HepG2 (cell line): Measurements from ENCODE around the gene LAG3. TPM values are rescaled to one million over a fixed set of nuclear protein-coding genes. Genes with fewer than 3 reads are reported as not detected.

ENCODE experiments used
- CENPX ChIP-seq: sonication (generic); formaldehyde crosslinking; IDR thresholded peaks from 2 replicates; pipeline ENCODE4 v1.9.0; 2021; ENCODE audit warnings: mild to moderate bottlenecking, missing genetic modification reagents, moderate library complexity
- DZIP1 ChIP-seq: sonication (generic); formaldehyde crosslinking; IDR thresholded peaks from 2 replicates; pipeline ENCODE4 v1.5.0; 2020; ENCODE audit warnings: mild to moderate bottlenecking, missing genetic modification reagents
- ERF ChIP-seq: IDR thresholded peaks from 2 replicates; pipeline ENCODE4 v1.6.1; 2018; ENCODE audit warnings: missing biosample characterization, missing genetic modification reagents
- GLMP ChIP-seq: sonication (generic); formaldehyde crosslinking; IDR thresholded peaks from 2 replicates; pipeline ENCODE4 v1.9.0; 2021; ENCODE audit warnings: missing genetic modification reagents, mild to moderate bottlenecking, borderline replicate concordance
- HCFC1 ChIP-seq: fragments of 150-350 bp; IDR thresholded peaks from 2 replicates; pipeline ENCODE4 v1.6.1; 2014; ENCODE audit warnings: low read depth, low read length
- HMG20B ChIP-seq: conservative IDR thresholded peaks from 2 replicates; pipeline ENCODE4 v1.6.1; 2016; ENCODE audit warnings: missing genetic modification reagents, missing compliant biosample characterization
- HNRNPK ChIP-seq: fragments of 200-400 bp; formaldehyde crosslinking; IDR thresholded peaks from 2 replicates; pipeline ENCODE4 v1.6.1; 2018; ENCODE audit warnings: low read length, low read depth, moderate library complexity, mild to moderate bottlenecking; ENCODE audit not compliant: poor library complexity, severe bottlenecking
- KLF15 ChIP-seq: sonication (generic); formaldehyde crosslinking; IDR thresholded peaks from 2 replicates; pipeline ENCODE4 v1.8.1; 2023; ENCODE audit warnings: borderline replicate concordance, mild to moderate bottlenecking, inconsistent platforms, missing genetic modification reagents, mixed read lengths
- MAFF ChIP-seq: IDR thresholded peaks from 2 replicates; pipeline ENCODE4 v1.6.1; 2011; ENCODE audit warnings: low read depth, low read length, improper control_type of control experiment
- MXD1 ChIP-seq: sonication (generic); formaldehyde crosslinking; IDR thresholded peaks from 2 replicates; pipeline ENCODE4 v1.4.0; 2020; ENCODE audit warnings: mild to moderate bottlenecking, missing genetic modification reagents
- NCOR1 ChIP-seq: fragments of 200-600 bp; sonication (generic); IDR thresholded peaks from 2 replicates; pipeline ENCODE4 v1.7.0; 2017; ENCODE audit warnings: antibody characterized with exemption, low read length, borderline replicate concordance
- POLR2AphosphoS2 ChIP-seq: IDR thresholded peaks from 2 replicates; pipeline ENCODE4 v1.6.1; 2011; ENCODE audit warnings: low read depth, low read length, improper control_type of control experiment
- POLR2G ChIP-seq: fragments of 200-400 bp; formaldehyde crosslinking; IDR thresholded peaks from 2 replicates; pipeline ENCODE4 v1.6.1; 2018; ENCODE audit warnings: mild to moderate bottlenecking, low read depth, low read length, moderate library complexity
- REST ChIP-seq, 2 experiments: IDR thresholded peaks; 2 replicates each; pipeline ENCODE4 v1.6.1; 2011 to 2012; ENCODE audit warnings: low read length in 2 of 2, borderline replicate concordance in 1 of 2, low read depth in 1 of 2, mild to moderate bottlenecking in 1 of 2, moderate library complexity in 1 of 2
- ZBTB42 ChIP-seq: sonication (generic); formaldehyde crosslinking; IDR thresholded peaks from 2 replicates; pipeline ENCODE4 v1.5.0; 2020; ENCODE audit warnings: mild to moderate bottlenecking, missing genetic modification reagents
- ZNF160 ChIP-seq: sonication (generic); formaldehyde crosslinking; IDR thresholded peaks from 2 replicates; pipeline ENCODE4 v1.8.0; 2022; ENCODE audit warnings: mild to moderate bottlenecking, inconsistent platforms, missing genetic modification reagents
- ZNF333 ChIP-seq: sonication (generic); formaldehyde crosslinking; IDR thresholded peaks from 2 replicates; pipeline ENCODE4 v1.4.0; 2020; ENCODE audit warnings: mild to moderate bottlenecking, missing genetic modification reagents, borderline replicate concordance
- ZNF383 ChIP-seq: sonication (generic); formaldehyde crosslinking; IDR thresholded peaks from 2 replicates; pipeline ENCODE4 v1.4.0; 2020; ENCODE audit warnings: missing genetic modification reagents, mild to moderate bottlenecking, borderline replicate concordance
- ZNF740 ChIP-seq: sonication (generic); formaldehyde crosslinking; IDR thresholded peaks from 2 replicates; pipeline ENCODE4 v1.4.0; 2020; ENCODE audit warnings: missing genetic modification reagents
- ZSCAN9 ChIP-seq: IDR thresholded peaks from 2 replicates; pipeline ENCODE4 v1.6.1; 2016; ENCODE audit warnings: borderline replicate concordance
- polyA plus RNA-seq, 8 experiments: library from polyadenylated mRNA; depleted of rRNA in 3 of 8; stranded (reverse) in 7 of 8; unstranded in 1 of 8; fragments of >200 nt; fragmentation: Illumina TruSeq in 4 of 8; extraction: Trizol in 4 of 8; gene quantifications; 2 replicates each; pipeline versions ENCODE4 v1.2.1 to v1.2.3, GENCODE V29; 2011 to 2016; ENCODE audit warnings: low read depth in 4 of 8, missing spikeins in 1 of 8, mixed read lengths in 1 of 8; ENCODE audit not compliant: insufficient read depth in 1 of 8
- total RNA-seq, 5 experiments: library from RNA; depleted of rRNA; stranded (reverse); fragments of >200 nt; fragmentation: Illumina TruSeq; extraction: Trizol; gene quantifications; 2 replicates each; pipeline ENCODE4 v1.2.3, GENCODE V29; 2016; ENCODE audit warnings: low read depth in 1 of 5

LAG3 gene
- total and polyA plus RNA-seq, 2 of the 13 experiments (the other 11 are each of a cell fraction or from before 2014, with no cell fraction given): 0.11 to 0.26 TPM

DNA sequence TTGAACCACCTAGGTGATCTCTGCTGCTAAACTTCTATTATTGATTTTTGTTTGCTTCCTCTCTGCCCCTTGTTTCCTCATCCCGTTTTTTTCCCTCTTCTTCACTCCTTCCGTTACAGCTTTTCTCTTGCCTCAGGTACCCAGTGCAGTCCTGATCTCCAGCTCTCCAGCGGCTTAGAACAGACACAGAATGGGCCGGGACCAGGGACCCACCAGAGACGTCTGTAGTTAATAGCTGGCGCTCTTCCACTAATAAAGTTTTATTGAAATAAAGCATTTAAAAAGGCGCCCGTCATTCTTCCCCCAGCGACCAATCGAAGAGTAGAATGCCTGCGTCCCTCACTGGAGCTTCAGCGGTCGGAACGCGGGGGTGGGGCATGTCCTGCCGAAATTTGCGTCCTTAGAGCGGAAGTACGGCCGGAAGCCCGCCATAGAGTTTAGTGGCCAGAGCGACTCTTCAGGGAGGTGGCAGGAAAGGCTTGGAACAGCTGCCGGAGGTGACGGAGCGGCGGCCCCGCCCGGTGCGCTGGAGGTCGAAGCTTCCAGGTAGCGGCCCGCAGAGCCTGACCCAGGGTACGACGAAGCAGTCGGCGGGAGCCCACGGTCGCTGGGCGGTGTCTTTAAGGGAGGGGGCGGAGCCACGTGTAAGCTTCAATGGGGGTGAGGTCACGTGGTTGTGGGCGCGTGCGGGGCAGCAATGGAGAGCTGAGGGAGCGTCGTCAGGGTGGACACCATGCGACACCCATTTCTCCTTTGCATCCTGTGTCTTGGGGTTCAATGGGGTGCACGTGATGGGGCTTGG lies 48.5 kb upstream of the LAG3 start, which contains the start of gene COPS7A (continued):
- TF ChIP-seq ZSCAN9 (CRISPR knock-in tag) (peak; percentile 94; the same call in 1 of the 2 replicates), ZBTB42 (CRISPR knock-in tag) (no peak), HMG20B (CRISPR knock-in tag) (no peak; the same call in 1 of the 2 replicates), HNRNPK (peak; percentile 84), POLR2G (peak; percentile 72), DZIP1 (peak; percentile 95; the same call in 1 of the 2 replicates), POLR2AphosphoS2 (no peak), MXD1 (peak; percentile 98), HCFC1 (peak; percentile 72), ZNF383 (CRISPR knock-in tag) (no peak), CENPX (CRISPR knock-in tag) (no peak), ERF (peak; percentile 50), REST (IDR thresholded peaks at IDR 0.05; ENCODE audit: borderline replicate concordance in 1 of 2, low read depth in 1 of 2, low read length in 2 of 2) (0 out of 4 replicates have a peak, but pooled peaks of 1 of the 2 experiments have one; percentile 21), NCOR1 (peak; percentile 42; the same call in 1 of the 2 replicates), MAFF (no peak), ZNF160 (CRISPR knock-in tag) (peak; percentile 87), GLMP (no peak), ZNF333 (CRISPR knock-in tag) (peak; percentile 78; the same call in 1 of the 2 replicates), ZNF740 (CRISPR knock-in tag) (peak; percentile 89; the same call in 1 of the 2 replicates), KLF15 (CRISPR knock-in tag) (peak; percentile 95)
